Upper lobe of right lung (tissue), 1 donor: ENCODE data around the gene EBI3. TPM values are rescaled to one million over a fixed set of nuclear protein-coding genes. Genes with fewer than 3 reads are reported as not detected.

Experiments used
- ATAC-seq: fragments of 200-7000 bp; cut with Tn5 transposase; one replicate; pipeline ENCODE4 v1.9.1; 2020; ENCODE audit warnings: mild to moderate bottlenecking, moderate library complexity
- DNase-seq: peaks from one replicate; pipeline ENCODE4 v3.0.0-alpha.2; 2020
- H3K27ac ChIP-seq: fragments of 200-600 bp; one replicate; pipeline ENCODE4 v1.8.0; 2022
- H3K27me3 ChIP-seq: fragments of 200-600 bp; one replicate; pipeline ENCODE4 v1.8.0; 2022; ENCODE audit warnings: mild to moderate bottlenecking
- H3K36me3 ChIP-seq: fragments of 200-600 bp; one replicate; pipeline ENCODE4 v1.8.0; 2022
- H3K4me1 ChIP-seq: fragments of 200-600 bp; one replicate; pipeline ENCODE4 v1.8.0; 2022
- H3K4me3 ChIP-seq: fragments of 200-600 bp; one replicate; pipeline ENCODE4 v1.8.0; 2022; ENCODE audit warnings: mild to moderate bottlenecking
- H3K9me3 ChIP-seq: fragments of 200-600 bp; one replicate; pipeline ENCODE4 v1.8.0; 2022
- CTCF ChIP-seq: fragments of 200-600 bp; IDR thresholded peaks from one replicate; pipeline ENCODE4 v1.8.0; 2022; ENCODE audit warnings: antibody characterized with exemption
- intact Hi-C: fragments of 100-400 bp; cut with DNase I; formaldehyde crosslinking; loops from one replicate; pipeline ENCODE4 v1.11.0; 2022
- total RNA-seq: library from RNA; stranded (reverse); fragmentation: NEBNext Ultra II Directional; extraction: Animal tissue kit (Norgen Biotek cat#: 25700); gene quantifications from one replicate; pipeline ENCODE4 v1.2.1, GENCODE V29; 2021
- donor health status: DM: no; HTN: yes; CAD: no; lungs with severe emphysema.

EBI3 gene
- total RNA-seq, 1 donor from 2014 or later = 2.0 TPM

GRCh38 chr19:4198467-4199126 is 30.7 kb upstream of the EBI3 start:
- intact Hi-C loops = no loop called here
- ATAC-seq = no peak
- H3K27ac ChIP-seq = no peak overlapping the region
- no peak for DNase-seq
- H3K9me3 ChIP-seq = no peaks in the 10 kb centered on the region
- peaks cover 60% of the 10 kb centered on the region for H3K27me3 ChIP-seq
- H3K4me3 ChIP-seq = no peak overlapping the region
- no peaks in the 10 kb centered on the region for H3K4me1 ChIP-seq
- H3K36me3 ChIP-seq = no peaks in the 10 kb centered on the region
- TF ChIP-seq CTCF = no peak

- no peak for DNase-seq
- no peak for ATAC-seq
- no peak for TF ChIP-seq CTCF
- Histone ChIP-seq H3K9me3 (no peaks in the 10 kb centered on the region), H3K27me3 (peaks cover 50% of the 10 kb centered on the region), H3K4me3 (no peak overlapping the region), H3K4me1 (peaks cover 4% of the 10 kb centered on the region), H3K27ac (no peak overlapping the region), H3K36me3 (no peaks in the 10 kb centered on the region)
- intact Hi-C loops = no loop called here
Observed at GRCh38 chr19:4199699-4200293, 29.5 kb upstream of the EBI3 start.

GRCh38 chr19:4200940-4201542 is 28.3 kb upstream of the EBI3 start:
- no peak for TF ChIP-seq CTCF
- Histone ChIP-seq H3K4me1 (peaks cover 6% of the 10 kb centered on the region), H3K36me3 (no peaks in the 10 kb centered on the region), H3K27me3 (peaks cover 40% of the 10 kb centered on the region), H3K9me3 (no peaks in the 10 kb centered on the region), H3K4me3 (no peak overlapping the region), H3K27ac (no peak overlapping the region)
- ATAC-seq (no peak), DNase-seq (no peak)
- intact Hi-C loops = no loop called here

- H3K27me3 ChIP-seq = peaks cover 32% of the 10 kb centered on the region
- no peak for ATAC-seq
- DNase-seq = no peak
- no peak overlapping the region for H3K27ac ChIP-seq
- TF ChIP-seq CTCF = no peak
- H3K4me1 ChIP-seq = peaks cover 6% of the 10 kb centered on the region
- no peaks in the 10 kb centered on the region for H3K36me3 ChIP-seq
- intact Hi-C loops = no loop called here
- H3K9me3 ChIP-seq = no peaks in the 10 kb centered on the region
- no peak overlapping the region for H3K4me3 ChIP-seq
Observed at GRCh38 chr19:4201798-4202197, 27.5 kb upstream of the EBI3 start.

- Histone ChIP-seq H3K36me3 (no peaks in the 10 kb centered on the region), H3K4me3 (no peak overlapping the region), H3K27me3 (no peaks in the 10 kb centered on the region), H3K9me3 (no peaks in the 10 kb centered on the region), H3K27ac (no peak overlapping the region), H3K4me1 (peaks cover 6% of the 10 kb centered on the region)
- TF ChIP-seq CTCF = no peak
- DNase-seq = no peak
- ATAC-seq = no peak
- intact Hi-C loops = no loop called here
Observed at GRCh38 chr19:4206818-4207484, 22.4 kb upstream of the EBI3 start.
